ENCODE data around the gene ZBTB20.

GRCh38 chr3:114624047-114624445 lies 523.0 kb downstream of the ZBTB20 start:
- TF ChIP-seq, protein P1, sequence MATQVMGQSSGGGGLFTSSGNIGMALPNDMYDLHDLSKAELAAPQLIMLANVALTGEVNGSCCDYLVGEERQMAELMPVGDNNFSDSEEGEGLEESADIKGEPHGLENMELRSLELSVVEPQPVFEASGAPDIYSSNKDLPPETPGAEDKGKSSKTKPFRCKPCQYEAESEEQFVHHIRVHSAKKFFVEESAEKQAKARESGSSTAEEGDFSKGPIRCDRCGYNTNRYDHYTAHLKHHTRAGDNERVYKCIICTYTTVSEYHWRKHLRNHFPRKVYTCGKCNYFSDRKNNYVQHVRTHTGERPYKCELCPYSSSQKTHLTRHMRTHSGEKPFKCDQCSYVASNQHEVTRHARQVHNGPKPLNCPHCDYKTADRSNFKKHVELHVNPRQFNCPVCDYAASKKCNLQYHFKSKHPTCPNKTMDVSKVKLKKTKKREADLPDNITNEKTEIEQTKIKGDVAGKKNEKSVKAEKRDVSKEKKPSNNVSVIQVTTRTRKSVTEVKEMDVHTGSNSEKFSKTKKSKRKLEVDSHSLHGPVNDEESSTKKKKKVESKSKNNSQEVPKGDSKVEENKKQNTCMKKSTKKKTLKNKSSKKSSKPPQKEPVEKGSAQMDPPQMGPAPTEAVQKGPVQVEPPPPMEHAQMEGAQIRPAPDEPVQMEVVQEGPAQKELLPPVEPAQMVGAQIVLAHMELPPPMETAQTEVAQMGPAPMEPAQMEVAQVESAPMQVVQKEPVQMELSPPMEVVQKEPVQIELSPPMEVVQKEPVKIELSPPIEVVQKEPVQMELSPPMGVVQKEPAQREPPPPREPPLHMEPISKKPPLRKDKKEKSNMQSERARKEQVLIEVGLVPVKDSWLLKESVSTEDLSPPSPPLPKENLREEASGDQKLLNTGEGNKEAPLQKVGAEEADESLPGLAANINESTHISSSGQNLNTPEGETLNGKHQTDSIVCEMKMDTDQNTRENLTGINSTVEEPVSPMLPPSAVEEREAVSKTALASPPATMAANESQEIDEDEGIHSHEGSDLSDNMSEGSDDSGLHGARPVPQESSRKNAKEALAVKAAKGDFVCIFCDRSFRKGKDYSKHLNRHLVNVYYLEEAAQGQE (IDR thresholded peaks at IDR 0.05; ENCODE audit: insufficient read depth in 1 of 2, low read depth in 2 of 2, low read length in 2 of 2): no peak
- TF ChIP-seq POLR2AphosphoS5 (IDR thresholded peaks at IDR 0.05; ENCODE audit: low read depth, low read length): no peak
